GM18858 (cell line): ENCODE data around the gene FSIP1.

Experiments used
- ATAC-seq: cut with Tn5 transposase; IDR thresholded peaks from one replicate; pipeline ENCODE4 v1.9.1; 2021; ENCODE audit not compliant: unreplicated experiment

FSIP1 gene

GRCh38 chr15:39558421-39558820, 224.2 kb downstream of the FSIP1 start:
- ATAC-seq, result no peak

- ATAC-seq, result no peak
Measured at GRCh38 chr15:39556461-39556860, 226.2 kb downstream of the FSIP1 start.

- no peak for ATAC-seq
Measured at GRCh38 chr15:39555885-39556284, 226.8 kb downstream of the FSIP1 start.

- no peak for ATAC-seq
Measured at GRCh38 chr15:39554746-39555387, 227.8 kb downstream of the FSIP1 start.

GRCh38 chr15:39553947-39554693, 228.5 kb downstream of the FSIP1 start:
- peak; percentile 45 for ATAC-seq

GRCh38 chr15:39552556-39552955, 230.1 kb downstream of the FSIP1 start:
- ATAC-seq, result no peak

- no peak for ATAC-seq
Measured at GRCh38 chr15:39551476-39551875, 231.2 kb downstream of the FSIP1 start.
